DMS153 treated with DMSO at 0.1 percent for 48 hours (cell line): Measurements from ENCODE around the gene ATG7.

Experiments used
- DNase-seq: peaks from one replicate; lab custom pipeline; 2025; ENCODE audit not compliant: unreplicated experiment; lab: John Stamatoyannopoulos, UW

The ATG7 gene

GRCh38 chr3:11603628-11604027, 331.4 kb downstream of the ATG7 start:
- DNase-seq, result no peak

DNA sequence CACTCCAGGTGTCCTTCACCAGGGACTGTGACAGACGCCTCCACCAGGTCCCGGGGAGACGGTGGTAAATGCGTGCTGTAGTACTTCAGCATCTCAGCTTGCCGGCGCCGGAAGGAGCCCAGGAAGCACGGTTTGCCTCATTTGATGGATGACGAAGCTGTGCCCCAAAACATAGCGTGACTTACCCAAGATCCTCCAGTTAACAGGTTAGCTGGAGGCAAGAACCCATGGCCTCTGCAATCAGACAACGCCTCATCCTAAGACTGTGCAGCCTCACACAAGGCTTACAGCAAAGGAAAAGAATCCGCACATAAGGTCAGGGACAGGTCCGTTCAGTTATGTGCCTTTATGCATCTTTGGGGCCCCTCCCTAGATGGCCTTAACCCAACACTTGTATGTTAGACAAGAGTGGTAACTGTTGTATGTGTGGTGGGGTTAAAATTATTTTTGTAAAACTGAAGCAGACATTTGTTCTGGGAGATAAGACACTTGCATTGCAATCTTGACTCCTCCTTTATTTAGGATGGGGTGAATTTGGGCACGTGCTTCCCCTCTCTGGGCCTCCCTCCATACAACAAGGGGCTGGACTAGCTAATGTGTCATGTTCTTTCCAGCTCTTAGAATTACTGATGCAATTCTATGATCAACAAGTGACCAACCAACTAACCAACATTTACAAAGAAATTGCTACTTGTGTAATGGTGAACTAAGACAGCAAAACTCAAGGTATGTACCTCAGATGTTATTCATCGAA, 332.1 kb downstream of the ATG7 start:
- no peak for DNase-seq

GRCh38 chr3:11605398-11605797, 333.2 kb downstream of the ATG7 start:
- DNase-seq, result no peak

- DNase-seq, result no peak
Measured at GRCh38 chr3:11606090-11606784, 334.0 kb downstream of the ATG7 start.

DNA sequence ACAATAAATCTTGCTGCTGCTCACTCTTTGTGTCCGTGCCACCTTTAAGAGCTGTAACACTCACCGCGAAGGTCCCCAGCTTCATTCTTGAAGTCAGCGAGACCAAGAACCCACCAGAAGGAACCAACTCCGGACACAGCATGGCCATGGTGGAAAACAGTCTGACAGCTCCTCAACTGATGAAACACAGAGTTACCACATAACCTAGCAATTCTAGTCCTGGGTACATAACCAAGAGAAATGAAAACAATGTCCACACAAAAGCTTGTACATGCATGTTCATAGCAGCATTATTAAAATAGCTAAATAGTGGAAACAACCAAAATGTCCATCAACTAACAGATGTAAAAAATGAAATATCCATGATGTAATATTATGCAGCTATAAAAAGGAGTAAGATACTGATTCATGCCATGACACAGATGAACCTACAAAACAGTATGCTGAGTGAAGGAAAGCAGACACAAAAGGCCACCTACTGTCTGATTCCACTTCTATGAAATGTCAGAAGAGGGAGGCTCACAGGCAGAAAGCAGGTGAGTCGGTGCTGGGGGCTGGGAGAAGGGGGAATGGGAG, 334.8 kb downstream of the ATG7 start:
- no peak for DNase-seq
